GM23338 (cell line): ENCODE results near the gene MYO18B. TPM values are rescaled to one million over a fixed set of nuclear protein-coding genes. Genes with fewer than 3 reads are reported as not detected.

Source experiments
- ATAC-seq: fragments of 200-7000 bp; cut with Tn5 transposase; 3 replicates; pipeline ENCODE4 v1.9.1; 2020
- DNase-seq: peaks from one replicate; pipeline ENCODE4 v3.0.0-alpha.2; 2015; ENCODE audit warnings: low spot score
- H2AFZ ChIP-seq: fragments of 200-600 bp; sonication (generic); 2 replicates; pipeline ENCODE4 v1.8.0; 2016; ENCODE audit warnings: antibody characterized with exemption, mild to moderate bottlenecking, moderate library complexity
- H3F3A ChIP-seq: fragments of 200-600 bp; sonication (generic); replicated peaks from 2 replicates; pipeline ENCODE4 v1.8.0; 2017; ENCODE audit warnings: antibody characterized with exemption, mixed run types, low read depth
- H3K27ac ChIP-seq: fragments of 200-600 bp; sonication (generic); 2 replicates; pipeline ENCODE4 v1.6.1; 2016; ENCODE audit warnings: low read depth
- H3K27me3 ChIP-seq: fragments of 200-600 bp; sonication (generic); 2 replicates; pipeline ENCODE4 v1.8.0; 2016; ENCODE audit warnings: mild to moderate bottlenecking, mixed run types, moderate library complexity; ENCODE audit not compliant: insufficient read depth
- H3K36me3 ChIP-seq: fragments of 200-600 bp; sonication (generic); 2 replicates; pipeline ENCODE4 v1.8.0; 2016; ENCODE audit warnings: mild to moderate bottlenecking; ENCODE audit not compliant: insufficient read depth
- H3K4me1 ChIP-seq: fragments of 200-600 bp; sonication (generic); 2 replicates; pipeline ENCODE4 v1.8.0; 2016; ENCODE audit warnings: mild to moderate bottlenecking, moderate library complexity; ENCODE audit not compliant: insufficient read depth
- H3K4me2 ChIP-seq: fragments of 200-600 bp; sonication (generic); 2 replicates; pipeline ENCODE4 v1.7.1; 2017; ENCODE audit warnings: mixed run types
- H3K4me3 ChIP-seq: fragments of 200-600 bp; sonication (generic); 2 replicates; pipeline ENCODE4 v1.6.1; 2016; ENCODE audit warnings: mixed run types
- H3K79me2 ChIP-seq: fragments of 200-600 bp; sonication (generic); replicated peaks from 2 replicates; pipeline ENCODE4 v1.8.0; 2017; ENCODE audit warnings: mild to moderate bottlenecking; ENCODE audit not compliant: insufficient read depth
- H3K9me2 ChIP-seq: fragments of 200-600 bp; sonication (generic); 2 replicates; pipeline ENCODE4 v1.8.0; 2017; ENCODE audit not compliant: insufficient read depth
- H4K20me1 ChIP-seq: fragments of 200-600 bp; sonication (generic); replicated peaks from 2 replicates; pipeline ENCODE4 v1.8.0; 2017; ENCODE audit warnings: mild to moderate bottlenecking; ENCODE audit not compliant: insufficient read depth
- H3K27ac Mint-ChIP-seq: 2 replicates; pipeline ENCODE4 v1.8.0; 2020; ENCODE audit warnings: inconsistent platforms, mild to moderate bottlenecking, moderate library complexity, mixed read lengths
- H3K27me3 Mint-ChIP-seq: 3 replicates; pipeline ENCODE4 v1.8.0; 2022; ENCODE audit warnings: low read depth, mild to moderate bottlenecking, moderate library complexity, mixed read lengths, inconsistent platforms; ENCODE audit not compliant: insufficient read depth, poor library complexity
- H3K36me3 Mint-ChIP-seq: 3 replicates; pipeline ENCODE4 v1.8.0; 2021; ENCODE audit warnings: low read depth, mild to moderate bottlenecking, inconsistent platforms, moderate library complexity, mixed read lengths
- H3K4me1 Mint-ChIP-seq: 3 replicates; pipeline ENCODE4 v1.8.0; 2020; ENCODE audit warnings: mild to moderate bottlenecking, inconsistent platforms, mixed read lengths
- H3K4me3 Mint-ChIP-seq: 3 replicates; pipeline ENCODE4 v1.8.0; 2021; ENCODE audit warnings: moderate library complexity, mild to moderate bottlenecking, inconsistent platforms, mixed read lengths
- H3K9me3 Mint-ChIP-seq: 3 replicates; pipeline ENCODE4 v1.8.0; 2020; ENCODE audit warnings: moderate library complexity, mild to moderate bottlenecking, inconsistent platforms, mixed read lengths
- CREB1 ChIP-seq: fragments of 250-450 bp; sonication (Bioruptor Pico); IDR thresholded peaks from 2 replicates; pipeline ENCODE4 v1.5.0; 2020; ENCODE audit warnings: low read depth, mild to moderate bottlenecking, moderate library complexity
- CTCF ChIP-seq, 2 experiments: fragments of 200-600 bp in 1 of 2; sonication (generic) in 1 of 2; conservative IDR thresholded peaks; 2 replicates each; pipeline versions ENCODE4 v1.5.1 to v1.6.1; 2016 to 2017; ENCODE audit warnings: antibody characterized with exemption in 2 of 2, low read depth in 2 of 2, mild to moderate bottlenecking in 2 of 2, moderate library complexity in 1 of 2
- ETS1 ChIP-seq: IDR thresholded peaks from 2 replicates; pipeline ENCODE4 v1.6.1; 2016; ENCODE audit warnings: antibody characterized with exemption
- EZH2phosphoT487 ChIP-seq: fragments of 200-600 bp; sonication (generic); IDR thresholded peaks from one replicate; pipeline ENCODE4 v1.8.1; 2018; ENCODE audit warnings: antibody characterized with exemption; ENCODE audit not compliant: unreplicated experiment
- JUNB ChIP-seq: IDR thresholded peaks from one replicate; pipeline ENCODE4 v1.6.1; 2016; ENCODE audit warnings: antibody characterized with exemption; ENCODE audit not compliant: unreplicated experiment
- POLR2AphosphoS5 ChIP-seq: IDR thresholded peaks from 2 replicates; pipeline ENCODE4 v1.6.1; 2016; ENCODE audit warnings: antibody characterized with exemption, low read depth
- REST ChIP-seq: IDR thresholded peaks from one replicate; pipeline ENCODE4 v1.6.1; 2018; ENCODE audit warnings: antibody characterized with exemption; ENCODE audit not compliant: unreplicated experiment
- STAT1 ChIP-seq: IDR thresholded peaks from one replicate; pipeline ENCODE4 v1.6.1; 2016; ENCODE audit warnings: antibody characterized with exemption; ENCODE audit not compliant: unreplicated experiment
- ZNF114 ChIP-seq: fragments of 250-450 bp; sonication (Bioruptor Pico); IDR thresholded peaks from 2 replicates; pipeline ENCODE4 v1.5.0; 2020; ENCODE audit warnings: mild to moderate bottlenecking, moderate library complexity
- ZNF331 ChIP-seq: fragments of 250-450 bp; sonication (Bioruptor Pico); IDR thresholded peaks from 2 replicates; pipeline ENCODE4 v1.5.0; 2020; ENCODE audit warnings: low read depth, mild to moderate bottlenecking, moderate library complexity
- ZNF462 ChIP-seq: fragments of 250-450 bp; sonication (Bioruptor Pico); IDR thresholded peaks from 2 replicates; pipeline ENCODE4 v1.5.0; 2020; ENCODE audit warnings: mild to moderate bottlenecking, moderate library complexity
- polyA plus RNA-seq: library from polyadenylated mRNA; unstranded; fragments of >200 nt; fragmentation: Nextera tagmentation; extraction: Ambion mirVana; gene quantifications from 2 replicates; pipeline ENCODE4 v1.2.1, GENCODE V29; 2016
- total RNA-seq: library from RNA; depleted of rRNA; stranded (reverse); fragments of >200 nt; shearing (Covaris generic); gene quantifications from 2 replicates; pipeline ENCODE4 v1.2.3, GENCODE V29; 2014

The MYO18B gene
- total and polyA plus RNA-seq, 2 experiments from 2014 or later: 0.36 to 0.45 TPM

GRCh38 chr22:26045051-26045450 is 303.1 kb downstream of the MYO18B start (continued):
- TF ChIP-seq REST (no peak), EZH2phosphoT487 (no peak), ZNF114 (CRISPR knock-in tag) (no peak)

- no peaks in the 10 kb centered on the region for H3K36me3 Mint-ChIP-seq
- no peak for TF ChIP-seq CTCF (conservative IDR thresholded peaks at IDR 0.05; ENCODE audit: low read depth in 2 of 2)
- TF ChIP-seq ZNF331 (CRISPR knock-in tag): no peak
- no peak for TF ChIP-seq CREB1 (CRISPR knock-in tag)
- no peak for TF ChIP-seq ETS1
- no peak for TF ChIP-seq JUNB
- no peak for TF ChIP-seq POLR2AphosphoS5
- no peak for TF ChIP-seq STAT1
- TF ChIP-seq ZNF462 (CRISPR knock-in tag): no peak
These were observed 303.9 kb downstream of the MYO18B start for GRCh38 chr22:26045860-26046259.

More at GRCh38 chr22:26045860-26046259, 303.9 kb downstream of the MYO18B start:
- H3K27me3 Mint-ChIP-seq: no peaks in the 10 kb centered on the region
- H3K9me3 Mint-ChIP-seq: no peaks in the 10 kb centered on the region
- ATAC-seq (no peak), DNase-seq (no peak)
- peaks cover 5% of the 10 kb centered on the region; the same call in 1 of the 3 replicates for H3K4me1 Mint-ChIP-seq
- H3K4me2 ChIP-seq: no peak overlapping the region
- no peaks in the 10 kb centered on the region for H3K27me3 ChIP-seq
- no peak overlapping the region for H3K27ac Mint-ChIP-seq
- H3K36me3 ChIP-seq: no peaks in the 10 kb centered on the region
- no peak overlapping the region for H3K4me3 Mint-ChIP-seq
- H3K4me3 ChIP-seq: no peak overlapping the region
- H3K79me2 ChIP-seq: no peaks in the 10 kb centered on the region
- no peak overlapping the region for H2AFZ ChIP-seq
- no peaks in the 10 kb centered on the region for H3K4me1 ChIP-seq
- no peaks in the 10 kb centered on the region for H4K20me1 ChIP-seq
- no peaks in the 10 kb centered on the region for H3K9me2 ChIP-seq
- no peaks in the 10 kb centered on the region for H3F3A ChIP-seq
- no peak overlapping the region for H3K27ac ChIP-seq
